Measurements from ENCODE around the gene CLDN11. TPM values are rescaled to one million over a fixed set of nuclear protein-coding genes. Genes with fewer than 3 reads are reported as not detected.

The CLDN11 gene
- total RNA-seq, 4 donors from 2014 or later = 3.0 to 5.2 (median 3.6) TPM

- Histone ChIP-seq H3K4me3 (no peak overlapping the region), H3K4me1 (no peaks in the 10 kb centered on the region), H3K9me3 (no peaks in the 10 kb centered on the region), H3K36me3 (no peaks in the 10 kb centered on the region), H3K27ac (replicated peaks in 1 of 4) (no peak overlapping the region), H3K27me3 (peaks cover 0 to 5% (median 0%) of the 10 kb centered on the region in 4 donors)
- 55% methylated on average over 4 of the region's 4 CpGs for WGBS
- DNase-seq (ENCODE audit: extremely low spot score) = no peak
- peak; percentile 37 to 52 (median 43) for TF ChIP-seq CTCF (IDR thresholded peaks at IDR 0.05)
- no peak for TF ChIP-seq POLR2A (IDR thresholded peaks at IDR 0.05; ENCODE audit: low read depth)
- TF ChIP-seq POLR2AphosphoS5 (IDR thresholded peaks at IDR 0.05) = no peak
- TF ChIP-seq EP300 (IDR thresholded peaks at IDR 0.05) = no peak
- intact Hi-C loops (cut with DNase I) = loop anchor here (10.0 kb wide), 1 partner anchor 284 kb away; no protein-coding TSS in a partner anchor
Measured at GRCh38 chr3:170410428-170411029, 8.1 kb upstream of the CLDN11 start.

- H3K4me1 ChIP-seq = peaks cover 2 to 4% (median 4%) of the 10 kb centered on the region in 4 donors
- intact Hi-C loops (cut with DNase I) = loop anchor here (10.0 kb wide), 1 partner anchor 282 kb away; no protein-coding TSS in a partner anchor
- TF ChIP-seq EP300 (IDR thresholded peaks at IDR 0.05) = no peak
- TF ChIP-seq POLR2AphosphoS5 (IDR thresholded peaks at IDR 0.05) = no peak
- TF ChIP-seq CTCF (IDR thresholded peaks at IDR 0.05) = no peak
- TF ChIP-seq POLR2A (IDR thresholded peaks at IDR 0.05; ENCODE audit: low read depth) = no peak
- 93% methylated on average over 4 of the region's 4 CpGs for WGBS
- H3K4me3 ChIP-seq = no peak overlapping the region
- no peak overlapping the region for H3K27ac ChIP-seq (replicated peaks in 1 of 4)
- peaks cover 0 to 28% (median 5%) of the 10 kb centered on the region in 4 donors for H3K27me3 ChIP-seq
- H3K36me3 ChIP-seq = no peaks in the 10 kb centered on the region
- H3K9me3 ChIP-seq = no peaks in the 10 kb centered on the region
- DNase-seq (ENCODE audit: extremely low spot score) = no peak
Measured at GRCh38 chr3:170413291-170413690, 5.4 kb upstream of the CLDN11 start.

GRCh38 chr3:170414202-170414663, 4.4 kb upstream of the CLDN11 start:
- TF ChIP-seq POLR2AphosphoS5 (IDR thresholded peaks at IDR 0.05) = no peak
- TF ChIP-seq CTCF (IDR thresholded peaks at IDR 0.05) = peak; percentile 78 to 95 (median 86)
- no peak overlapping the region for H3K4me3 ChIP-seq
- H3K36me3 ChIP-seq = no peaks in the 10 kb centered on the region
- no peak for DNase-seq (ENCODE audit: extremely low spot score)
- peaks cover 12 to 14% (median 13%) of the 10 kb centered on the region in 4 donors for H3K4me1 ChIP-seq
- intact Hi-C loops (cut with DNase I) = loop anchor here (2.0 to 10.0 kb wide), 2 partner anchors 281 to 399 kb away; no protein-coding TSS in a partner anchor
- no peak overlapping the region for H3K27ac ChIP-seq (replicated peaks in 1 of 4)
- peaks cover 0 to 38% (median 7%) of the 10 kb centered on the region in 4 donors for H3K27me3 ChIP-seq
- no peaks in the 10 kb centered on the region for H3K9me3 ChIP-seq
- WGBS = 28% methylated on average over 5 of the region's 5 CpGs

GRCh38 chr3:170417090-170417489, 1.6 kb upstream of the CLDN11 start:
- Histone ChIP-seq H3K4me3 (no peak overlapping the region), H3K27me3 (peaks cover 0 to 51% (median 13%) of the 10 kb centered on the region in 4 donors), H3K4me1 (peaks cover 24 to 28% (median 25%) of the 10 kb centered on the region in 4 donors), H3K36me3 (no peaks in the 10 kb centered on the region), H3K27ac (replicated peaks in 1 of 4) (no peak overlapping the region), H3K9me3 (no peaks in the 10 kb centered on the region)
- no peak for TF ChIP-seq POLR2A (IDR thresholded peaks at IDR 0.05; ENCODE audit: low read depth)
- no peak for TF ChIP-seq POLR2AphosphoS5 (IDR thresholded peaks at IDR 0.05)
- no peak for TF ChIP-seq CTCF (IDR thresholded peaks at IDR 0.05)
- TF ChIP-seq EP300 (IDR thresholded peaks at IDR 0.05) = no peak
- WGBS = 70% methylated on average over 1 of the region's 1 CpG
- no peak for DNase-seq (ENCODE audit: extremely low spot score)
- intact Hi-C loops (cut with DNase I) = loop anchor here (10.0 kb wide), 1 partner anchor 278 kb away; no protein-coding TSS in a partner anchor

Data from esophagus muscularis mucosa (tissue), 4 donors.